ENCODE measurements around the gene CLDN5. TPM values are rescaled to one million over a fixed set of nuclear protein-coding genes. Genes with fewer than 3 reads are reported as not detected.

CLDN5 gene
- total RNA-seq, 1 experiment from 2014 or later: 0.44 TPM

DNA sequence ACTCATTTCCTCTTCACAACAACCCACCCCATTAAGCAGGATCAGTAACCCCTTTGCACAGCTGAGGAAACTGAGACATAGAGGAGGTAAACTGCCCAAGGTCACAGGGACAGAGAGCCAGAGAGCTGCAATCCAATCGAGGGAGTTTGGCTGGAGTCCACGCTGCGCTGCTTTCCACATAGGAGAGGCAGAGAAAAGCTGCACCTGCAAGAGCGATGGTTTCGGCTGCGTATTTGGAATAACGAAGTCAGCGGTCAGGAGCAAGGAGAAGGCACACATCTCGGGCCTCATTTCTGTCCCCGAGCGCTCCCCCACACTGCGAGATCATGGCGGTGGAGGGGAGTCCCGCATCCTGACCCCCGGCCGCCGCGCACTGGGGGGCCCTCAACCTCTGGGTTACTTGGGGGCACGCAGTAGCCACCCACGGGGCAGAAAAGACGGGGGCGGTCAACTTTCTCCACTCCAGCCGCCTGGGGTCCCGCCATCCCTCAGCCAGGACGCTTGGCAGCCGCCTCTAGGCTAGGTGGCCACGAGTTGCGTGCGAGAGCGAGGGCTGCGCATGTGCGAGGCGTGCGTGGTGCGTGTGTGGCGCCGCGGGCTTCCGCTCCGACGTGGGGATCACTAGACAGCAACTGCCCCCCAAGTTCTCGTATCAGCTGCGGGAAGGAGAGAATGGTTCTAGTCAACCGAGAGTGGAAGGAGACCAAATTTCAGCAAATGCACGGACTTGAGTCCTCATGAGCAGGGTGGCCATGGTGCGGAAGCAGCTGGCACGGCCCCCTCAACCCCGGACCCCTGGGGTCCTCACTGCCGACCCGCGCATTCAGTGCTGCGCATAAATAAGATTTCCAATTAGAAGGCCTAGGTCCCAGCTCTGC is 42.3 kb upstream of the CLDN5 start:
- H3K4me2 ChIP-seq (ENCODE audit: insufficient read depth, insufficient read length, low read length): no peak overlapping the region
- no peaks in the 10 kb centered on the region for H3K27me3 ChIP-seq (ENCODE audit: insufficient read depth, low read length)
- no peak overlapping the region for H3K9ac ChIP-seq (ENCODE audit: extremely low read depth, insufficient read length, low read length)
- H4K20me1 ChIP-seq (ENCODE audit: control insufficient read depth, insufficient read depth, insufficient read length): no peaks in the 10 kb centered on the region
- H4K5ac ChIP-seq (ENCODE audit: insufficient read length, low read depth, low read length): no peak overlapping the region
- no peak overlapping the region for H2BK120ac ChIP-seq (ENCODE audit: low read depth, low read length, poor library complexity, severe bottlenecking)
- H2BK12ac ChIP-seq (ENCODE audit: insufficient read length, low read depth, low read length): no peak overlapping the region
- Mint-ChIP-seq H3K36me3 (ENCODE audit: insufficient read depth in 1 of 3, low read depth in 3 of 3) (no peaks in the 10 kb centered on the region), H3K27ac (no peak overlapping the region; a peak in 2 of 7 replicates), H3K4me3 (no peak overlapping the region), H3K9me3 (peaks cover 0 to 3% of the 10 kb centered on the region in 2 experiments; a peak in 1 of 5 replicates), H3K4me1 (peaks cover 5 to 7% of the 10 kb centered on the region in 2 experiments), H3K27me3 (ENCODE audit: low read depth) (peaks cover 9% of the 10 kb centered on the region)
- no peak overlapping the region for H3K18ac ChIP-seq (ENCODE audit: insufficient read length, low read depth, low read length)
- no peak overlapping the region for H2BK5ac ChIP-seq (ENCODE audit: insufficient read length, low read length)
- no peaks in the 10 kb centered on the region for H3K23me2 ChIP-seq (ENCODE audit: insufficient read length, low read depth, low read length, poor library complexity, severe bottlenecking)
- no peak overlapping the region for H2AK5ac ChIP-seq (ENCODE audit: insufficient read length, low read length)
- H2AFZ ChIP-seq (ENCODE audit: low read length): no peak overlapping the region
- DNase-seq: no peak
- TF ChIP-seq, protein P1, sequence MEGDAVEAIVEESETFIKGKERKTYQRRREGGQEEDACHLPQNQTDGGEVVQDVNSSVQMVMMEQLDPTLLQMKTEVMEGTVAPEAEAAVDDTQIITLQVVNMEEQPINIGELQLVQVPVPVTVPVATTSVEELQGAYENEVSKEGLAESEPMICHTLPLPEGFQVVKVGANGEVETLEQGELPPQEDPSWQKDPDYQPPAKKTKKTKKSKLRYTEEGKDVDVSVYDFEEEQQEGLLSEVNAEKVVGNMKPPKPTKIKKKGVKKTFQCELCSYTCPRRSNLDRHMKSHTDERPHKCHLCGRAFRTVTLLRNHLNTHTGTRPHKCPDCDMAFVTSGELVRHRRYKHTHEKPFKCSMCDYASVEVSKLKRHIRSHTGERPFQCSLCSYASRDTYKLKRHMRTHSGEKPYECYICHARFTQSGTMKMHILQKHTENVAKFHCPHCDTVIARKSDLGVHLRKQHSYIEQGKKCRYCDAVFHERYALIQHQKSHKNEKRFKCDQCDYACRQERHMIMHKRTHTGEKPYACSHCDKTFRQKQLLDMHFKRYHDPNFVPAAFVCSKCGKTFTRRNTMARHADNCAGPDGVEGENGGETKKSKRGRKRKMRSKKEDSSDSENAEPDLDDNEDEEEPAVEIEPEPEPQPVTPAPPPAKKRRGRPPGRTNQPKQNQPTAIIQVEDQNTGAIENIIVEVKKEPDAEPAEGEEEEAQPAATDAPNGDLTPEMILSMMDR (conservative IDR thresholded peaks at IDR 0.05): no peak
- H3K79me1 ChIP-seq (ENCODE audit: insufficient read depth, low read depth, low read length, poor library complexity, severe bottlenecking): no peaks in the 10 kb centered on the region
- no peak overlapping the region for H3K27ac ChIP-seq (ENCODE audit: insufficient read length, low read depth, low read length)
- no peak overlapping the region for H3K4ac ChIP-seq (ENCODE audit: low read depth, low read length)
- no peaks in the 10 kb centered on the region for H3K4me1 ChIP-seq (ENCODE audit: insufficient read depth, low read length)
- H3K56ac ChIP-seq (ENCODE audit: insufficient read length, low read depth, low read length): no peak overlapping the region
- H3K9me3 ChIP-seq (ENCODE audit: control insufficient read depth, low read depth, low read length): no peaks in the 10 kb centered on the region
- WGBS (ENCODE audit: extremely low coverage, insufficient read length, low lambda C conversion rate): no CpG with 5 or more reads among the region's 52 CpGs
- no peak overlapping the region for H4K91ac ChIP-seq (ENCODE audit: insufficient read length, low read depth, low read length)
- H3K14ac ChIP-seq (ENCODE audit: insufficient read depth, low read length): no peak overlapping the region; the same call in 1 of the 2 replicates
- H2BK20ac ChIP-seq (ENCODE audit: low read depth, low read length, poor library complexity, severe bottlenecking): no peak overlapping the region
- no peak overlapping the region for H3T11ph ChIP-seq (ENCODE audit: low read length)
- H3K79me2 ChIP-seq (ENCODE audit: insufficient read depth, low read length): no peaks in the 10 kb centered on the region
- H3K23ac ChIP-seq (ENCODE audit: insufficient read length, low read depth, low read length): no peak overlapping the region
- no peak overlapping the region for H4K8ac ChIP-seq (replicated peaks; ENCODE audit: insufficient read length, low read depth, low read length)
- no peak overlapping the region for H2BK15ac ChIP-seq (ENCODE audit: low read depth, low read length)

Measured in H9 (cell line).